SH-SY5Y (cell line): ENCODE results near the gene PRIM1.

ENCODE experiments used
- GATA2 ChIP-seq: IDR thresholded peaks from 2 replicates; pipeline ENCODE4 v1.6.1; 2011; ENCODE audit warnings: mild to moderate bottlenecking, low read depth, low read length
- GATA3 ChIP-seq: IDR thresholded peaks from 2 replicates; pipeline ENCODE4 v1.6.1; 2011; ENCODE audit warnings: low read depth, mild to moderate bottlenecking, low read length, moderate library complexity

DNA sequence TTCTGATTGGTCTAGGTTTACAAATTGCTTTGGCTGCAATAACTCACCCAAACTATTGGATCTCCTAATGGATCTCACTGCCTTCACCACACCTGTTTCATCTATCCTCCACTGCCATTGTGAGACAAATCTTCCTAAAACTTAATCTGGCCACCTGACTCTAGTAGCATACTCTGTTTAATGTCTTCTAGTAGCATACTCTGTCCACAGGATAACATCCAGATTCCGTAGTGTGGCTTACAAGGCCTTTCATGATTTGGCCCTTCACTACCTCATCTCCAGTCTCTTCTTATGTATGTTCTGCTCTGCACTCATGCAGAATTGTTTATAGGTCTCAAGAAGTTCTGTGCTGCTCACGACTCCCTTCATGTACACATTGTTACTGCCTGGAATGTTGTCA, 21.0 kb upstream of the PRIM1 start:
- TF ChIP-seq GATA2, result no peak
- no peak for TF ChIP-seq GATA3
